ENCODE results near the gene UIMC1. TPM values are rescaled to one million over a fixed set of nuclear protein-coding genes. Genes with fewer than 3 reads are reported as not detected.

Gene UIMC1
- total and polyA plus RNA-seq, 12 donors = 11.2 to 58.1 (median 35.9) TPM

GRCh38 chr5:176878906-176879662 lies 127.5 kb downstream of the UIMC1 start:
- H3K4me1 ChIP-seq (replicated peaks in 1 of 2) = no peaks in the 10 kb centered on the region
- no peak for DNase-seq
- peaks cover 4% of the 10 kb centered on the region for H3K27me3 ChIP-seq
- H3K4me3 ChIP-seq = no peak overlapping the region
- intact Hi-C loops (cut with DNase I) = no loop called here
- no peak overlapping the region for H3K27ac ChIP-seq
- H3K9me3 ChIP-seq (replicated peaks in 1 of 3) = no peaks in the 10 kb centered on the region
- 75 to 88% (median 82%) methylated on average over 14 to 23 of the region's 23 CpGs for WGBS, 4 donors
- no peak for TF ChIP-seq CTCF (IDR thresholded peaks at IDR 0.05)
- no peak for TF ChIP-seq POLR2A (IDR thresholded peaks at IDR 0.05)
- no peaks in the 10 kb centered on the region for H3K36me3 ChIP-seq (replicated peaks in 1 of 2)

GRCh38 chr5:176878463-176878862 lies 128.1 kb downstream of the UIMC1 start:
- DNase-seq = no peak
- no peaks in the 10 kb centered on the region for H3K9me3 ChIP-seq (replicated peaks in 1 of 3)
- H3K27ac ChIP-seq = no peak overlapping the region
- intact Hi-C loops (cut with DNase I) = no loop called here
- no peak overlapping the region for H3K4me3 ChIP-seq
- 86 to 97% (median 90%) methylated on average over 2 to 12 of the region's 12 CpGs for WGBS, 4 donors
- TF ChIP-seq CTCF (IDR thresholded peaks at IDR 0.05) (no peak), POLR2A (IDR thresholded peaks at IDR 0.05) (no peak)
- H3K27me3 ChIP-seq = peaks cover 4% of the 10 kb centered on the region
- no peaks in the 10 kb centered on the region for H3K36me3 ChIP-seq (replicated peaks in 1 of 2)
- no peaks in the 10 kb centered on the region for H3K4me1 ChIP-seq (replicated peaks in 1 of 2)

GRCh38 chr5:176877793-176878331 lies 128.7 kb downstream of the UIMC1 start:
- TF ChIP-seq POLR2A (IDR thresholded peaks at IDR 0.05) = no peak
- no peak for TF ChIP-seq CTCF (IDR thresholded peaks at IDR 0.05)
- 72 to 78% (median 76%) methylated on average over 11 to 21 of the region's 21 CpGs; no CpG with 5 or more reads in 1 of the 4 donors for WGBS, 4 donors
- DNase-seq = no peak
- peaks cover 4% of the 10 kb centered on the region for H3K27me3 ChIP-seq
- H3K4me1 ChIP-seq (replicated peaks in 1 of 2) = no peaks in the 10 kb centered on the region
- no peaks in the 10 kb centered on the region for H3K36me3 ChIP-seq (replicated peaks in 1 of 2)
- intact Hi-C loops (cut with DNase I) = no loop called here
- H3K4me3 ChIP-seq = no peak overlapping the region
- no peaks in the 10 kb centered on the region for H3K9me3 ChIP-seq (replicated peaks in 1 of 3)
- no peak overlapping the region for H3K27ac ChIP-seq

DNA sequence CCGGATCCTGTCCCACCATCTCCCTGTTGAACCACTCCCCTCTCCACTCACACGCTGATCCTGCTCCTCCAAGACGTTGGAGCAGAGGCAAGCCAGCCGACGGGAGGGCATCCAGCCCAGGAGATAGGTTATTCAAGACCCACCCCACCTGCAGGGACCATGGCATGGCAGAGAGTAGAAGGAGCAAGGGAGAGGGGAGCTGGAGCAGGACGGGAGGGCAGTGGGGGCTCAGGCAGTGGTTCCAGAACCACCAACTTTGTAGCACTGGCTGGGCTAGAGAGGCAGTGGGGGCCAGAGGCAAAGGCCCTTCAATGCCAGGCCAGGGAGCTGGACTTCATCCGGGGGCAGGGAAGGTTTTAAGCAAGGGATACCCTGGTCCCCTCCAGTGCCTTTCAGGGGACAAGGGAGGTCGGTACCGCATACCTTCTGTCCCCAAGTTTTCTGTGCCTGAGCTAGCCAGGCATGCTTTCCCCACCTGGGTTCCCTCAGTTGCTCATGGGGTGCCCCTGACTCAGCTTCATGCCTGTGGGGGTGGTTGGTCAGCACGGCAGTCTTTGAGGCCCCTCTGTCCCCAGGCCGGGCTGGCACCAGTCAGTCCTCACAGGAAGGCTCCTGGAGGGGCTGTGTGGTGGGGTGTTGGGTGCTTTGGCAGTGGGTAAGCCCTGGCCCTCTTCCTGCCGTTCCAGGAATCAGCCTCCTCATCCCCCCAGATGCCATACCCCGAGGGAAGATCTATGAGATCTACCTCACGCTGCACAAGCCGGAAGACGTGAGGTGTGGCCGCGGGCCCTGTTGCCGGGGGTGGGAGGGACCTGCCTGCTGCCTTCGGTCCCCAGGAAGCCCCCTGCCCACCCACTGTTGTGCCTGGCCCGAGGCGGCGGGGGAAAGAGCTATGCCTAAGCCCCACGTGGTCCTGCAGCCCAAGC lies 129.8 kb downstream of the UIMC1 start:
- intact Hi-C loops (cut with DNase I) = no loop called here
- WGBS, 4 donors = 53 to 68% (median 57%) methylated on average over 10 to 24 of the region's 24 CpGs
- TF ChIP-seq POLR2A (IDR thresholded peaks at IDR 0.05) = no peak
- TF ChIP-seq CTCF (IDR thresholded peaks at IDR 0.05) = no peak
- Histone ChIP-seq H3K27ac (no peak overlapping the region), H3K36me3 (replicated peaks in 1 of 2) (no peaks in the 10 kb centered on the region), H3K27me3 (peaks cover 4% of the 10 kb centered on the region), H3K4me3 (no peak overlapping the region), H3K9me3 (replicated peaks in 1 of 3) (no peaks in the 10 kb centered on the region), H3K4me1 (replicated peaks in 1 of 2) (no peaks in the 10 kb centered on the region)
- DNase-seq = no peak

Data from adrenal gland (tissue), 12 donors.